ENCODE measurements around the gene MRTO4. TPM values are rescaled to one million over a fixed set of nuclear protein-coding genes. Genes with fewer than 3 reads are reported as not detected.

MRTO4 gene
- total and polyA plus RNA-seq, 4 donors, result 9.5 to 11.1 (median 10.2) TPM

- H3K27me3 ChIP-seq (ENCODE audit: control insufficient read depth in 4 of 4, insufficient read depth in 4 of 4, low read length in 3 of 4), result no peaks in the 10 kb centered on the region
- H3K9me3 ChIP-seq (ENCODE audit: control insufficient read depth in 4 of 4, low read length in 3 of 4), result no peaks in the 10 kb centered on the region
- peaks cover 0 to 1% (median 0%) of the 10 kb centered on the region in 4 donors for H3K36me3 ChIP-seq (ENCODE audit: control insufficient read depth in 4 of 4, insufficient read depth in 3 of 4, low read depth in 1 of 4, low read length in 3 of 4)
- H3K9ac ChIP-seq (ENCODE audit: low read depth in 1 of 2, low read length in 2 of 2), result no peak overlapping the region
- WGBS, result 87% methylated on average over 6 of the region's 6 CpGs
- no peak for DNase-seq (ENCODE audit: low spot score)
- H3K4me3 ChIP-seq (ENCODE audit: low read depth in 1 of 3, low read length in 3 of 3), result no peak overlapping the region
- H3K4me1 ChIP-seq (ENCODE audit: control insufficient read depth in 4 of 4, insufficient read depth in 4 of 4, low read length in 3 of 4), result peaks cover 20 to 55% (median 41%) of the 10 kb centered on the region in 4 donors
- no peak for TF ChIP-seq SP1 (IDR thresholded peaks at IDR 0.05)
- TF ChIP-seq MAX (IDR thresholded peaks at IDR 0.05), result no peak
- no peak for TF ChIP-seq NR2F2 (IDR thresholded peaks at IDR 0.05)
- TF ChIP-seq TAF1 (conservative IDR thresholded peaks at IDR 0.05), result no peak
- no peak for TF ChIP-seq RAD21 (IDR thresholded peaks at IDR 0.05)
- no peak for TF ChIP-seq ATF3 (IDR thresholded peaks at IDR 0.05)
- TF ChIP-seq YY1 (IDR thresholded peaks at IDR 0.05), result no peak
- no peak for TF ChIP-seq FOXA1 (IDR thresholded peaks at IDR 0.05)
- TF ChIP-seq JUND (IDR thresholded peaks at IDR 0.05), result no peak
- TF ChIP-seq EGR1 (IDR thresholded peaks at IDR 0.05; ENCODE audit: low read depth in 2 of 2), result no peak
- no peak for TF ChIP-seq HNF4A (conservative IDR thresholded peaks at IDR 0.05)
- TF ChIP-seq RXRA (IDR thresholded peaks at IDR 0.05), result no peak
- H3K27ac ChIP-seq (ENCODE audit: low read depth in 1 of 2, low read length in 2 of 2), result no peak overlapping the region
These were observed 46.9 kb upstream of the MRTO4 start for GRCh38 chr1:19204446-19205266.

DNA sequence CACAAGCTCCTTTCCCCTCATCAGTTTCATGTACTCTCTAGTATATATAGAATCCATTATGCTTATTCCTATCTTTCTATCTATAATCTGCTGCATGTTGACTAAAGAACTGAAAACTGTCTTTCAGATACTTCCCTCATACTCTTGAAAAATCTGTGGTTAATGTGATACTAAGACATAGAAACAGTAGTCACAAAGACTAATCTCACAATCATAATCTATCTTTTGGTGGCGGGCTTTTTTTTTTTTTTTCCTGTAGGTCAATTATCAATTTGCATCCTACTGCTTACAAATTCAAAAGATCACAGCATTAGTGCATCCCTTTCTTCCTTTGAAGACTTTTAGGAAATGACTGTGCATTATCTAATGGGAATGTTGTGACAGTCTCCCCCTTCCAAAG, 46.2 kb upstream of the MRTO4 start:
- TF ChIP-seq, protein P1, sequence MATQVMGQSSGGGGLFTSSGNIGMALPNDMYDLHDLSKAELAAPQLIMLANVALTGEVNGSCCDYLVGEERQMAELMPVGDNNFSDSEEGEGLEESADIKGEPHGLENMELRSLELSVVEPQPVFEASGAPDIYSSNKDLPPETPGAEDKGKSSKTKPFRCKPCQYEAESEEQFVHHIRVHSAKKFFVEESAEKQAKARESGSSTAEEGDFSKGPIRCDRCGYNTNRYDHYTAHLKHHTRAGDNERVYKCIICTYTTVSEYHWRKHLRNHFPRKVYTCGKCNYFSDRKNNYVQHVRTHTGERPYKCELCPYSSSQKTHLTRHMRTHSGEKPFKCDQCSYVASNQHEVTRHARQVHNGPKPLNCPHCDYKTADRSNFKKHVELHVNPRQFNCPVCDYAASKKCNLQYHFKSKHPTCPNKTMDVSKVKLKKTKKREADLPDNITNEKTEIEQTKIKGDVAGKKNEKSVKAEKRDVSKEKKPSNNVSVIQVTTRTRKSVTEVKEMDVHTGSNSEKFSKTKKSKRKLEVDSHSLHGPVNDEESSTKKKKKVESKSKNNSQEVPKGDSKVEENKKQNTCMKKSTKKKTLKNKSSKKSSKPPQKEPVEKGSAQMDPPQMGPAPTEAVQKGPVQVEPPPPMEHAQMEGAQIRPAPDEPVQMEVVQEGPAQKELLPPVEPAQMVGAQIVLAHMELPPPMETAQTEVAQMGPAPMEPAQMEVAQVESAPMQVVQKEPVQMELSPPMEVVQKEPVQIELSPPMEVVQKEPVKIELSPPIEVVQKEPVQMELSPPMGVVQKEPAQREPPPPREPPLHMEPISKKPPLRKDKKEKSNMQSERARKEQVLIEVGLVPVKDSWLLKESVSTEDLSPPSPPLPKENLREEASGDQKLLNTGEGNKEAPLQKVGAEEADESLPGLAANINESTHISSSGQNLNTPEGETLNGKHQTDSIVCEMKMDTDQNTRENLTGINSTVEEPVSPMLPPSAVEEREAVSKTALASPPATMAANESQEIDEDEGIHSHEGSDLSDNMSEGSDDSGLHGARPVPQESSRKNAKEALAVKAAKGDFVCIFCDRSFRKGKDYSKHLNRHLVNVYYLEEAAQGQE (IDR thresholded peaks at IDR 0.05), result no peak
- TF ChIP-seq NR2F2 (IDR thresholded peaks at IDR 0.05), result no peak
- no peak for TF ChIP-seq SP1 (IDR thresholded peaks at IDR 0.05)
- TF ChIP-seq ZBTB33 (IDR thresholded peaks at IDR 0.05), result no peak
- TF ChIP-seq YY1 (IDR thresholded peaks at IDR 0.05), result no peak
- TF ChIP-seq FOXA2 (IDR thresholded peaks at IDR 0.05), result no peak
- no peak for TF ChIP-seq ATF3 (IDR thresholded peaks at IDR 0.05)
- no peak for TF ChIP-seq FOXA1 (IDR thresholded peaks at IDR 0.05)
- TF ChIP-seq TAF1 (conservative IDR thresholded peaks at IDR 0.05), result no peak
- no peak for TF ChIP-seq EGR1 (IDR thresholded peaks at IDR 0.05; ENCODE audit: low read depth in 2 of 2)
- TF ChIP-seq RXRA (IDR thresholded peaks at IDR 0.05), result no peak
- TF ChIP-seq GABPA (IDR thresholded peaks at IDR 0.05 in 1 of 2, conservative IDR thresholded peaks at IDR 0.05 in 1 of 2), result no peak
- TF ChIP-seq MAX (IDR thresholded peaks at IDR 0.05), result no peak
- Histone ChIP-seq H3K9ac (ENCODE audit: low read depth in 1 of 2, low read length in 2 of 2) (no peak overlapping the region), H3K4me1 (ENCODE audit: control insufficient read depth in 4 of 4, insufficient read depth in 4 of 4, low read length in 3 of 4) (peaks cover 16 to 50% (median 39%) of the 10 kb centered on the region in 4 donors), H3K27ac (ENCODE audit: low read depth in 1 of 2, low read length in 2 of 2) (no peak overlapping the region), H3K36me3 (ENCODE audit: control insufficient read depth in 4 of 4, insufficient read depth in 3 of 4, low read depth in 1 of 4, low read length in 3 of 4) (no peaks in the 10 kb centered on the region), H3K27me3 (ENCODE audit: control insufficient read depth in 4 of 4, insufficient read depth in 4 of 4, low read length in 3 of 4) (no peaks in the 10 kb centered on the region), H3K9me3 (ENCODE audit: control insufficient read depth in 4 of 4, low read length in 3 of 4) (no peaks in the 10 kb centered on the region), H3K4me3 (ENCODE audit: low read depth in 1 of 3, low read length in 3 of 3) (no peak overlapping the region)
- no peak for DNase-seq (ENCODE audit: low spot score)
- 92% methylated on average over 1 of the region's 1 CpG for WGBS
